Choroid plexus epithelial cell (primary cell): Measurements from ENCODE around the gene CROCC2.

Experiments
- DNase-seq: peaks from one replicate; pipeline ENCODE4 v3.0.0-alpha.2; 2010; ENCODE audit warnings: low read depth
- H3K4me3 ChIP-seq: 2 replicates; pipeline ENCODE4 v1.5.1; 2011; ENCODE audit warnings: low read depth, mild to moderate bottlenecking, control low read depth, low read length, moderate library complexity
- TF ChIP-seq, protein P1 (sequence below): conservative IDR thresholded peaks from 2 replicates; pipeline ENCODE4 v1.5.1; 2011; ENCODE audit warnings: low read depth, mild to moderate bottlenecking, control low read depth, inconsistent platforms, low read length, moderate library complexity

CROCC2 gene

DNA sequence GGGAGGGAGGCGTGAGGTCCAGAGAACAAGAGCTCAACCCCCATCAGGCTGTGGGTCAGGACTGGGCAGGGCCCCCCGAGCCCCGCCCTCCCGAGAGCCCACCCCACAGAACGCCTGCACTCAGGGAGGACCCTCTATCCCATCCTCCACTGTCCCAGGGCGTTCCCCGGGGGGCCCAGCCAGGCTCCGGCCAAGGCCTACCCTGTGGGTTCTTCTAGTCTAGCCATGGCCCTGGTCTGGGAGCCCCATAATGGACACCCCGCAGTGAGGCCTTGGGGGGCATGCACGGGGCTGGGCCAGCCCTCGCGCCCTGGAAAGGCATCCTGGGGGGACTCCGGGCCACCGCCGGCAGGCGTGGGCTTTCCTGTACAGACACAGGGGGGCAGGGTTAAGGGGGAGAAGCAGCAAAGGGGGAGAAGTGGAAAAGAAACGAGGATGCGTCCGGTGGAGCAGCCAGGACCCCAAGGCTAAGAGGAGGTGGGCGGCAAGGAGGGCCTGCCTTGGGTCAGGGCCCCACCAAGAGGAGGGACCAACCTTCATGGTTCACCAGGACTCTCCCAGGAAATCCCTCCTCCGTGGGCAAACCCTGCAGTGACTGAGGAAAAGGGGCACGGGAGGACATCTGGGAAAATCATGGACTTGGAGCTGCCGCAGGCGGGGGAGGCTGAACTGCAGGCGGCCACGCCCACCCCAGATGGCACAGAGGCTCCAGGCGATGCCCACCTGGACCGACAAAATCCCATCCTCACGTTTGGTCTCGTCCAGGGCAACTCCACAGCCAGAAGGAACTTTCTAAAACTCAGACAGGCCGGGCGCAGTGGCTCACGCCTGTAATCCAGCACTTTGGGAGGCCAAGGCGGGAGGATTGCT lies 2.7 kb upstream of the CROCC2 start:
- no peak overlapping the region for H3K4me3 ChIP-seq
- TF ChIP-seq, protein P1, sequence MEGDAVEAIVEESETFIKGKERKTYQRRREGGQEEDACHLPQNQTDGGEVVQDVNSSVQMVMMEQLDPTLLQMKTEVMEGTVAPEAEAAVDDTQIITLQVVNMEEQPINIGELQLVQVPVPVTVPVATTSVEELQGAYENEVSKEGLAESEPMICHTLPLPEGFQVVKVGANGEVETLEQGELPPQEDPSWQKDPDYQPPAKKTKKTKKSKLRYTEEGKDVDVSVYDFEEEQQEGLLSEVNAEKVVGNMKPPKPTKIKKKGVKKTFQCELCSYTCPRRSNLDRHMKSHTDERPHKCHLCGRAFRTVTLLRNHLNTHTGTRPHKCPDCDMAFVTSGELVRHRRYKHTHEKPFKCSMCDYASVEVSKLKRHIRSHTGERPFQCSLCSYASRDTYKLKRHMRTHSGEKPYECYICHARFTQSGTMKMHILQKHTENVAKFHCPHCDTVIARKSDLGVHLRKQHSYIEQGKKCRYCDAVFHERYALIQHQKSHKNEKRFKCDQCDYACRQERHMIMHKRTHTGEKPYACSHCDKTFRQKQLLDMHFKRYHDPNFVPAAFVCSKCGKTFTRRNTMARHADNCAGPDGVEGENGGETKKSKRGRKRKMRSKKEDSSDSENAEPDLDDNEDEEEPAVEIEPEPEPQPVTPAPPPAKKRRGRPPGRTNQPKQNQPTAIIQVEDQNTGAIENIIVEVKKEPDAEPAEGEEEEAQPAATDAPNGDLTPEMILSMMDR: no peak
- no peak for DNase-seq

DNA sequence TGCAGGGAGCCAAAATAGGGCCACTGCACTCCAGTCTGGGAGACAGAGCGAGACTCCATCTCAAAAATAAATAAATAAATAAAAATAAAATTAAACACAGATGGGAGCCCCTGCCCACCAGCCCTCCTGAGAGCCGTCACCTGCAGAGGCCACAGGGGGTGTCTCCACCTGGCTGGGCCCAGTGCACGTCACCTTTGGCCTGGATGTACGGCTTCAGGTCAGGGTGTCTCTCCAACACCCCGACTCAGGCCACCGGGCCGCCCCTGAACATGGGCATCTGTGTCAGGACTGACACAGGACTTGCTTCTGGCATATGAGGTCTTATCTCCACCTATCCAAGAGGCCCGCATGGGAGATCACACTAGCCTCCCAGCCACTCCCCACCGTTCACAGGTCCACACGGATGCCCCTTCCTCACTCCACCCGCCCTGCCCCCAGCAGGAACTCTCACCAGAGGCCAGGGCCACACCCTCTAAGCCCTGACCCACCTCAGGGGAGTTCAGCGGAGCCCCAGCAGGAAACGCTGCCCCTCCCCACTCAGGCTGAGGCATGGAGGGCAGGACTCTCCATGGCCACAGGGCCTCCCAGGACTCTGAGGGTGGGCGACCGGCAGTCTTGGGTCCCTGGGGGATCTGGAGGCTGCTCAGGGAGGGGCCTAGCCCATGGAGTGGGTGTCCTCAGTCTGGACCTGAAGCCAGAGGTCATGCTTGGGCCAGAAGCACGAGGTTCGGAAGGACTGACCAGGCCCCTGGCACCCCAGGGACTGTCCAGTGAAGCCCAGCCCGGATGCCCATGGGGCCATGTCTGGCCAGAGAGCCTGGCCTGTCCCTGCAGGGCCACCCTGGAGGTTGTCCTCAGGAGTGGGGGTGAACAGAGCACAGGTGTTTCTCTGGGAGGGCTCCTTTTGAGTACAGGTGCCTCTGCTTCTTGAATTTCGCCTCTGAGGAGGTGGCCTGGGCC lies 1.6 kb upstream of the CROCC2 start:
- DNase-seq: no peak
- TF ChIP-seq, protein P1: no peak
- H3K4me3 ChIP-seq: no peak overlapping the region

DNA sequence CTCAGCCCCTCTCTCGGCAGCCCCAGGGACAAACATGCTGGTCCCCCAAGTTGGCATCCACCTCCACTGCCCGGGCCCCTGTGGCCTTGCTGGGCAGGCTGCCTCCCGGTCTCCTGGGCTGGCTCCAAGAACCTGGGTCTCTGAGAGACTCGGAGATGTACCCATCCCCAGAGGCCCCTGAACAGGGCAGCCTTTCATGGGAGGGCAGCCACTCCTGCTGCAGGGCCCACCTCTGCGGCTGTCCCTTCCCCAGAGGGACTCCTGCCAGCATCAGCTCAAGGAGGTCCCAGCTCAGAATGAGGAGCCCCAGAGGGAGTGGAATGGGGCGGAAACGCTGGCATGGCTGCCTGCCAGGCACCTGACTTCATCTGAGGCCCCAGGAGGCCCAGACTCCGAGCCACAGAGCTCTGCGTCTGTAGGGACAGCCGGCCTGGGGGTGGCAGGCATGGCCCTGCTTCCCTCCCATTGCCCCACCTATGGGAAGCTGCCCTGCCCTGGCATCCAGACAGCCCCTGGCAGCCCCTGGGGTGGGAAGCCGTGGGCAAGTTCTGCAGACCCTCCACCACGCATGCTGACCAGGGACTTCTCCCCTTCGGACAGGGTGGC lies 857 bp upstream of the CROCC2 start:
- no peak overlapping the region for H3K4me3 ChIP-seq
- TF ChIP-seq, protein P1: no peak
- no peak for DNase-seq

DNA sequence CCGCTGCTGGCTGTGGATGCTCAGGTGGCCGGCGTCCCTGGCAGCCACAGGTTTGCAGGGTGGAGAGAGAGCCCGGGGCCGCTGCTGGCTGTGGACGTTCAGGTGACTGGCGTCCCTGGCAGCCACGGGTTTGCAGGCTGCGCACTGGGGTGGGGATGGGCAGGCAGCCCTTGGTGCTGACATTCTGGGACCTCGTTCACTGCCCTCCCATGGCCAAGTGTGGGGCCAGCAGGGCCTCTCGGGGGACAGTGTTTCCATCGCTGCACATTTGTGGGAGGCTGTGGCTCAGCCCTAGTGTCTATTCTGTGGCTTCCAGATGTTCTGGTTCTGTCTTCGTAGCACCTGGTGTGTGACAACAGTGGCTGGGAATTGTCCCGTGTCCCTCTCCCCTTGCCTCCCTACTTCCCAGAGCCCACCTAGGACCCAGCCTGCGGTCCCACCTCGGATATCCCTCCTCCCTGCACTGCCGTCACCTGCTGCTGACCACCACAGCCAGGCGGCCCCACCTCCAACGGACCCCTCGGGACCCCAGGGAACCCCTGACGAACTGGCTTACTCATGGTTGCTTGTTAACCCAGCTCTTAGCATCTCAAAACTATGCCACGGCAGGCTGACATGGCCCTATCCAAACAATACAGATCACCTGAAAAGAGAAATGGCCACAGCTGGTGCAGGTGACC lies 915 bp downstream of the CROCC2 start:
- TF ChIP-seq, protein P1: no peak
- no peak for DNase-seq
- no peak overlapping the region for H3K4me3 ChIP-seq

DNA sequence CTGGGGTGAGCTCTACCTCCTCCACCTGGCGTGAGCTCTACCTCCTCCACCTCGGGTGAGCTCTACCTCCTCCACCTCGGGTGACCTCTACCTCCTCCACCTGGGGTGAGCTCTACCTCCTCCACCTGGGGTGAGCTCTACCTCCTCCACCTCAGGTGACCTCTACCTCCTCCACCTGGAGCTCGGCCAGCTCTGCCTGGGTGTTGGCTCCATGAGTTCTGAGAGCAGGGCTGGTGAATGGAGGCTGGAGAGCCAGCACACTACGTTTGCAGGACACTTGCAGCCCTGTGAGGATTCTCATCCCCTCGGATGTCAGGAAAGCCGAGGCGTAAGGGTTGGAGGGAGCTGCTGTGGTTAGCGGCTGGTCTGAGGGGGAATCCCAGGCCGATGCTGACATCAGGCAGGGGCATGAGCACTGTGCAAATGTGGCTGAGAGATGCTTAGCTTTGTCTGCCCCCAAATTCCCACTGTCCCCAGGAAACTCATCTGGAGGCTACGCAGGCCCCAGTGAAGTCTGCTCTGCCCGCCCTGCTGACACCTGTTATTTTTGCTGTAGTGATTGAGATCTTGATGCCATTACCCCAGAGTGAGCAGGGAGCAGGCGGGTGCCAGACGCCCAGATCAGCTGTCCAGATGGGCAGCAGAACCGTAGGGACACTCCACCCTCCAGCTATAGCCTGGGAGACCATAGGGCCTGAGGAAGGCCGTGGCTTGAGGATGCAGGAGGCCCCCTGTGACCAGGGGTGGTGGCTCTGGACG lies 3.3 kb downstream of the CROCC2 start:
- no peak for DNase-seq
- TF ChIP-seq, protein P1: no peak
- no peak overlapping the region for H3K4me3 ChIP-seq
